Motor neuron (in vitro differentiated cells): ENCODE results near the gene TOGARAM2. TPM values are rescaled to one million over a fixed set of nuclear protein-coding genes. Genes with fewer than 3 reads are reported as not detected.

Experiments used
- ATAC-seq, 8 experiments: fragments of 200-7000 bp; cut with Tn5 transposase; replicated peaks in 6 of 8; 2 replicates each; pipeline ENCODE4 v1.8.0; 2021; ENCODE audit warnings: mild to moderate bottlenecking in 8 of 8, moderate library complexity in 8 of 8
- H3K27ac ChIP-seq, 2 donors: fragments of 250-450 bp; sonication (Bioruptor Pico); 2 replicates each; pipeline ENCODE4 v1.9.0; 2021; ENCODE audit warnings: antibody characterized with exemption in 2 of 2, mild to moderate bottlenecking in 2 of 2, moderate library complexity in 1 of 2
- H3K4me1 ChIP-seq, 2 donors: fragments of 250-450 bp; sonication (Bioruptor Pico); replicated peaks in 1 of 2; 2 replicates each; pipeline ENCODE4 v1.6.1; 2021; ENCODE audit warnings: antibody characterized with exemption in 2 of 2, mild to moderate bottlenecking in 2 of 2, moderate library complexity in 1 of 2
- H3K4me3 ChIP-seq, 5 donors: fragments of 250-450 bp; sonication (Bioruptor Pico); 2 replicates each; pipeline ENCODE4 v1.9.0; 2021; ENCODE audit warnings: antibody characterized with exemption in 5 of 5, mild to moderate bottlenecking in 5 of 5, moderate library complexity in 4 of 5
- WGBS, 10 experiments: fragments of 450-650 bp; shearing (Covaris generic); methylation state at CpG; one replicate each; pipeline ENCODE4 v1.0.0; 2022; 5-methylcytosine and 5-hydroxymethylcytosine counted together
- in situ Hi-C, 9 experiments: fragments of 400-800 bp; cut with MboI; loops; one replicate each; pipeline ENCODE4 v1.15.0; 2021; ENCODE audit warnings: low sequenced_read_pairs in 9 of 9, low pct_unique_long_range_greater_than_20kb in 2 of 9; ENCODE audit not compliant: unreplicated experiment in 9 of 9
- total RNA-seq, 8 experiments: library from RNA; unstranded; fragments of 300-600 nt; gene quantifications; 2 replicates each; pipeline versions ENCODE4 v1.2.3 to v1.2.4, GENCODE V29; 2022

Gene TOGARAM2
- total RNA-seq, 8 experiments from 2014 or later = 0.05 to 7.6 (median 0.63) TPM

- peak in 2 of 8 experiments; percentile 14 to 60 for ATAC-seq
- Histone ChIP-seq H3K4me3 (no peak overlapping the region), H3K4me1 (peaks cover 24 to 29% of the 10 kb centered on the region in 2 donors), H3K27ac (no peak overlapping the region)
- in situ Hi-C loops = no loop called here
- 13 to 100% (median 79%) methylated on average over 1 to 4 of the region's 5 CpGs; no CpG with 5 or more reads in 3 of the 10 experiments for WGBS, 10 experiments
Observed at GRCh38 chr2:29016504-29016903, 35.4 kb downstream of the TOGARAM2 start.

GRCh38 chr2:29017716-29018435 lies 36.8 kb downstream of the TOGARAM2 start:
- no peak for ATAC-seq
- WGBS, 10 experiments = 69 to 100% (median 92%) methylated on average over 2 to 14 of the region's 19 CpGs; no CpG with 5 or more reads in 1 of the 10 experiments
- H3K4me1 ChIP-seq = peaks cover 16 to 26% of the 10 kb centered on the region in 2 donors
- H3K4me3 ChIP-seq = no peak overlapping the region
- in situ Hi-C loops = no loop called here
- H3K27ac ChIP-seq = no peak overlapping the region

GRCh38 chr2:29021886-29022285 lies 40.8 kb downstream of the TOGARAM2 start:
- 15 to 98% (median 88%) methylated on average over 1 to 8 of the region's 11 CpGs; no CpG with 5 or more reads in 6 of the 10 experiments for WGBS, 10 experiments
- H3K4me3 ChIP-seq = no peak overlapping the region
- H3K27ac ChIP-seq = no peak overlapping the region
- no peak for ATAC-seq
- in situ Hi-C loops = no loop called here
- peaks cover 0 to 29% of the 10 kb centered on the region in 2 donors for H3K4me1 ChIP-seq

- H3K27ac ChIP-seq = no peak overlapping the region
- in situ Hi-C loops = no loop called here
- peaks cover 0 to 29% of the 10 kb centered on the region in 2 donors for H3K4me1 ChIP-seq
- ATAC-seq = peak in 7 of 8 experiments; percentile 50 to 95 (median 87)
- WGBS, 10 experiments = 26 to 61% (median 40%) methylated on average over 2 to 4 of the region's 6 CpGs; no CpG with 5 or more reads in 7 of the 10 experiments
- H3K4me3 ChIP-seq = no peak overlapping the region
Observed at GRCh38 chr2:29022679-29023078, 41.6 kb downstream of the TOGARAM2 start.

- Histone ChIP-seq H3K27ac (no peak overlapping the region), H3K4me3 (no peak overlapping the region), H3K4me1 (peaks cover 0 to 29% of the 10 kb centered on the region in 2 donors)
- 20 to 100% (median 100%) methylated on average over 1 to 3 of the region's 4 CpGs; no CpG with 5 or more reads in 5 of the 10 experiments for WGBS, 10 experiments
- in situ Hi-C loops = no loop called here
- ATAC-seq = no peak
Observed at GRCh38 chr2:29023188-29023587, 42.1 kb downstream of the TOGARAM2 start.

- Histone ChIP-seq H3K4me3 (no peak overlapping the region), H3K4me1 (peaks cover 0 to 29% of the 10 kb centered on the region in 2 donors), H3K27ac (no peak overlapping the region)
- peak in 1 of 8 experiments; percentile 21 for ATAC-seq
- WGBS, 10 experiments = 50 to 100% (median 88%) methylated on average over 1 to 4 of the region's 4 CpGs; no CpG with 5 or more reads in 4 of the 10 experiments
- in situ Hi-C loops = no loop called here
Observed at GRCh38 chr2:29024882-29025430, 43.9 kb downstream of the TOGARAM2 start.

GRCh38 chr2:29025711-29026110 lies 44.6 kb downstream of the TOGARAM2 start:
- 60 to 100% (median 84%) methylated on average over 1 to 2 of the region's 3 CpGs; no CpG with 5 or more reads in 6 of the 10 experiments for WGBS, 10 experiments
- in situ Hi-C loops = no loop called here

GRCh38 chr2:29031046-29031445 lies 49.9 kb downstream of the TOGARAM2 start:
- Histone ChIP-seq H3K4me1 (peaks cover 0 to 3% of the 10 kb centered on the region in 2 donors), H3K4me3 (no peak overlapping the region), H3K27ac (no peak overlapping the region)
- no peak for ATAC-seq
- in situ Hi-C loops = no loop called here

More at GRCh38 chr2:29025711-29026110, 44.6 kb downstream of the TOGARAM2 start:
- Histone ChIP-seq H3K4me3 (no peak overlapping the region), H3K4me1 (peaks cover 0 to 29% of the 10 kb centered on the region in 2 donors), H3K27ac (no peak overlapping the region)
- ATAC-seq = peak in 1 of 8 experiments; percentile 2

GRCh38 chr2:29032189-29032588 lies 51.1 kb downstream of the TOGARAM2 start:
- Histone ChIP-seq H3K27ac (no peak overlapping the region), H3K4me3 (no peak overlapping the region), H3K4me1 (no peaks in the 10 kb centered on the region)
- ATAC-seq = no peak
- in situ Hi-C loops = no loop called here
- 76 to 100% (median 92%) methylated on average over 2 to 5 of the region's 5 CpGs for WGBS, 10 experiments

GRCh38 chr2:29033172-29033571 lies 52.1 kb downstream of the TOGARAM2 start:
- peak in 2 of 8 experiments; percentile 65 to 66 for ATAC-seq
- Histone ChIP-seq H3K4me1 (no peaks in the 10 kb centered on the region), H3K4me3 (no peak overlapping the region), H3K27ac (no peak overlapping the region)
- in situ Hi-C loops = no loop called here
- WGBS, 10 experiments = 71 to 80% (median 75%) methylated on average over 1 to 2 of the region's 2 CpGs; no CpG with 5 or more reads in 7 of the 10 experiments

- in situ Hi-C loops = no loop called here
- Histone ChIP-seq H3K4me3 (no peak overlapping the region), H3K27ac (no peak overlapping the region), H3K4me1 (no peaks in the 10 kb centered on the region)
- 100% methylated on average over 2 of the region's 6 CpGs; no CpG with 5 or more reads in 9 of the 10 experiments for WGBS, 10 experiments
- ATAC-seq = peak in 3 of 8 experiments; percentile 39 to 63 (median 41)
Observed at GRCh38 chr2:29033656-29034055, 52.6 kb downstream of the TOGARAM2 start.

- in situ Hi-C loops = no loop called here
Observed at GRCh38 chr2:29035016-29035745, 54.1 kb downstream of the TOGARAM2 start.

More at GRCh38 chr2:29035016-29035745, 54.1 kb downstream of the TOGARAM2 start:
- H3K27ac ChIP-seq = no peak overlapping the region
- no peak for ATAC-seq
- 33 to 100% (median 81%) methylated on average over 1 to 3 of the region's 17 CpGs; no CpG with 5 or more reads in 5 of the 10 experiments for WGBS, 10 experiments
- no peak overlapping the region for H3K4me3 ChIP-seq
- no peaks in the 10 kb centered on the region for H3K4me1 ChIP-seq
